ENCODE measurements around the gene PRKG1.

PRKG1 gene

GRCh38 chr10:52216852-52217251 lies 1142.6 kb downstream of the PRKG1 start:
- Histone ChIP-seq H2BK120ac (ENCODE audit: insufficient read depth, low read length, poor library complexity) (no peak overlapping the region), H3K23ac (ENCODE audit: low read length) (no peak overlapping the region), H3K79me1 (ENCODE audit: low read length) (no peaks in the 10 kb centered on the region), H4K91ac (ENCODE audit: low read depth, low read length) (no peak overlapping the region), H2AK5ac (ENCODE audit: low read length) (no peak overlapping the region), H3K27ac (ENCODE audit: low read depth, low read length) (no peak overlapping the region), H4K12ac (ENCODE audit: low read depth, low read length) (no peak overlapping the region), H3K27me3 (ENCODE audit: insufficient read depth, low read length) (no peaks in the 10 kb centered on the region), H3K9me3 (ENCODE audit: insufficient read depth, low read depth, low read length) (no peaks in the 10 kb centered on the region), H3K18ac (ENCODE audit: low read length) (no peak overlapping the region), H2AFZ (ENCODE audit: insufficient read depth, low read length, poor library complexity) (no peak overlapping the region), H3K36me3 (ENCODE audit: control insufficient read depth in 1 of 2, insufficient read depth in 2 of 2, low read length in 2 of 2) (no peaks in the 10 kb centered on the region), H4K8ac (ENCODE audit: low read depth, low read length) (no peak overlapping the region), H3K9ac (ENCODE audit: low read length) (no peak overlapping the region), H3K4me2 (ENCODE audit: low read length) (no peak overlapping the region), H3K4me1 (ENCODE audit: control insufficient read depth in 1 of 2, insufficient read depth in 2 of 2, low read length in 2 of 2) (no peaks in the 10 kb centered on the region), H3K79me2 (ENCODE audit: control insufficient read depth, insufficient read depth, low read length, poor library complexity) (no peaks in the 10 kb centered on the region), H3K4me3 (ENCODE audit: low read depth, low read length) (no peak overlapping the region), H3K4ac (ENCODE audit: low read depth, low read length) (no peak overlapping the region), H2BK5ac (ENCODE audit: low read depth, low read length, poor library complexity) (no peak overlapping the region), H2BK12ac (ENCODE audit: low read length) (no peak overlapping the region), H3K14ac (ENCODE audit: low read length) (no peak overlapping the region)
- DNase-seq: no peak
- no CpG with 5 or more reads among the region's 2 CpGs for WGBS (ENCODE audit: extremely low coverage, insufficient coverage, insufficient read length)

- Histone ChIP-seq H3K14ac (ENCODE audit: low read length) (no peak overlapping the region), H3K9me3 (ENCODE audit: insufficient read depth, low read depth, low read length) (no peaks in the 10 kb centered on the region), H2AK5ac (ENCODE audit: low read length) (no peak overlapping the region), H3K4me2 (ENCODE audit: low read length) (no peak overlapping the region), H3K23ac (ENCODE audit: low read length) (no peak overlapping the region), H3K18ac (ENCODE audit: low read length) (no peak overlapping the region), H2BK120ac (ENCODE audit: insufficient read depth, low read length, poor library complexity) (no peak overlapping the region), H4K12ac (ENCODE audit: low read depth, low read length) (no peak overlapping the region), H2AFZ (ENCODE audit: insufficient read depth, low read length, poor library complexity) (no peak overlapping the region), H3K36me3 (ENCODE audit: control insufficient read depth in 1 of 2, insufficient read depth in 2 of 2, low read length in 2 of 2) (no peaks in the 10 kb centered on the region), H4K91ac (ENCODE audit: low read depth, low read length) (no peak overlapping the region), H3K27ac (ENCODE audit: low read depth, low read length) (no peak overlapping the region), H3K4me3 (ENCODE audit: low read depth, low read length) (no peak overlapping the region), H2BK12ac (ENCODE audit: low read length) (no peak overlapping the region), H3K4me1 (ENCODE audit: control insufficient read depth in 1 of 2, insufficient read depth in 2 of 2, low read length in 2 of 2) (no peaks in the 10 kb centered on the region), H2BK5ac (ENCODE audit: low read depth, low read length, poor library complexity) (no peak overlapping the region), H3K79me2 (ENCODE audit: control insufficient read depth, insufficient read depth, low read length, poor library complexity) (no peaks in the 10 kb centered on the region), H4K8ac (ENCODE audit: low read depth, low read length) (no peak overlapping the region), H3K9ac (ENCODE audit: low read length) (no peak overlapping the region), H3K79me1 (ENCODE audit: low read length) (no peaks in the 10 kb centered on the region), H3K4ac (ENCODE audit: low read depth, low read length) (no peak overlapping the region), H3K27me3 (ENCODE audit: insufficient read depth, low read length) (no peaks in the 10 kb centered on the region)
- DNase-seq: no peak
- no CpG with 5 or more reads among the region's 1 CpG for WGBS (ENCODE audit: extremely low coverage, insufficient coverage, insufficient read length)
These were observed 1143.2 kb downstream of the PRKG1 start for GRCh38 chr10:52217531-52217930.

GRCh38 chr10:52220947-52221346 lies 1146.7 kb downstream of the PRKG1 start:
- H3K27ac ChIP-seq (ENCODE audit: low read depth, low read length): no peak overlapping the region
- H3K4ac ChIP-seq (ENCODE audit: low read depth, low read length): no peak overlapping the region
- H3K4me2 ChIP-seq (ENCODE audit: low read length): no peak overlapping the region
- no CpG with 5 or more reads among the region's 3 CpGs for WGBS (ENCODE audit: extremely low coverage, insufficient coverage, insufficient read length)
- no peaks in the 10 kb centered on the region for H3K36me3 ChIP-seq (ENCODE audit: control insufficient read depth in 1 of 2, insufficient read depth in 2 of 2, low read length in 2 of 2)
- H3K4me1 ChIP-seq (ENCODE audit: control insufficient read depth in 1 of 2, insufficient read depth in 2 of 2, low read length in 2 of 2): no peaks in the 10 kb centered on the region
- no peak overlapping the region for H2AK5ac ChIP-seq (ENCODE audit: low read length)
- H2BK5ac ChIP-seq (ENCODE audit: low read depth, low read length, poor library complexity): no peak overlapping the region
- H3K23ac ChIP-seq (ENCODE audit: low read length): no peak overlapping the region
- no peak overlapping the region for H4K12ac ChIP-seq (ENCODE audit: low read depth, low read length)
- H3K4me3 ChIP-seq (ENCODE audit: low read depth, low read length): no peak overlapping the region
- H3K9ac ChIP-seq (ENCODE audit: low read length): no peak overlapping the region
- no peak overlapping the region for H4K8ac ChIP-seq (ENCODE audit: low read depth, low read length)
- no peak overlapping the region for H2AFZ ChIP-seq (ENCODE audit: insufficient read depth, low read length, poor library complexity)
- DNase-seq: no peak
- H2BK12ac ChIP-seq (ENCODE audit: low read length): no peak overlapping the region
- no peaks in the 10 kb centered on the region for H3K79me2 ChIP-seq (ENCODE audit: control insufficient read depth, insufficient read depth, low read length, poor library complexity)
- no peak overlapping the region for H3K18ac ChIP-seq (ENCODE audit: low read length)
- H3K14ac ChIP-seq (ENCODE audit: low read length): no peak overlapping the region
- no peaks in the 10 kb centered on the region for H3K27me3 ChIP-seq (ENCODE audit: insufficient read depth, low read length)
- no peaks in the 10 kb centered on the region for H3K79me1 ChIP-seq (ENCODE audit: low read length)
- H4K91ac ChIP-seq (ENCODE audit: low read depth, low read length): no peak overlapping the region
- H2BK120ac ChIP-seq (ENCODE audit: insufficient read depth, low read length, poor library complexity): no peak overlapping the region
- no peaks in the 10 kb centered on the region for H3K9me3 ChIP-seq (ENCODE audit: insufficient read depth, low read depth, low read length)

GRCh38 chr10:52221923-52222322 lies 1147.6 kb downstream of the PRKG1 start:
- Histone ChIP-seq H2BK5ac (ENCODE audit: low read depth, low read length, poor library complexity) (no peak overlapping the region), H3K79me2 (ENCODE audit: control insufficient read depth, insufficient read depth, low read length, poor library complexity) (no peaks in the 10 kb centered on the region), H2BK12ac (ENCODE audit: low read length) (no peak overlapping the region), H3K18ac (ENCODE audit: low read length) (no peak overlapping the region), H3K79me1 (ENCODE audit: low read length) (no peaks in the 10 kb centered on the region), H3K14ac (ENCODE audit: low read length) (no peak overlapping the region), H2AK5ac (ENCODE audit: low read length) (no peak overlapping the region), H3K4me1 (ENCODE audit: control insufficient read depth in 1 of 2, insufficient read depth in 2 of 2, low read length in 2 of 2) (no peaks in the 10 kb centered on the region), H4K8ac (ENCODE audit: low read depth, low read length) (no peak overlapping the region), H2BK120ac (ENCODE audit: insufficient read depth, low read length, poor library complexity) (no peak overlapping the region), H3K4me3 (ENCODE audit: low read depth, low read length) (no peak overlapping the region), H3K9ac (ENCODE audit: low read length) (no peak overlapping the region), H3K27me3 (ENCODE audit: insufficient read depth, low read length) (no peaks in the 10 kb centered on the region), H3K27ac (ENCODE audit: low read depth, low read length) (no peak overlapping the region), H2AFZ (ENCODE audit: insufficient read depth, low read length, poor library complexity) (no peak overlapping the region), H4K91ac (ENCODE audit: low read depth, low read length) (no peak overlapping the region), H3K9me3 (ENCODE audit: insufficient read depth, low read depth, low read length) (no peaks in the 10 kb centered on the region), H3K4ac (ENCODE audit: low read depth, low read length) (no peak overlapping the region), H3K4me2 (ENCODE audit: low read length) (no peak overlapping the region), H3K23ac (ENCODE audit: low read length) (no peak overlapping the region), H4K12ac (ENCODE audit: low read depth, low read length) (no peak overlapping the region), H3K36me3 (ENCODE audit: control insufficient read depth in 1 of 2, insufficient read depth in 2 of 2, low read length in 2 of 2) (no peaks in the 10 kb centered on the region)
- WGBS (ENCODE audit: extremely low coverage, insufficient coverage, insufficient read length): no CpG with 5 or more reads among the region's 4 CpGs
- DNase-seq: no peak

Measured in trophoblast cell (in vitro differentiated cells and primary cell).